Stimulated activated CD4-positive, alpha-beta T cell treated with anti-CD3 and anti-CD28 coated beads, TNF-alpha, amount 100 ng/mL, for 48 hours (primary cell): ENCODE data around the gene SLC35E1.
"Not testable (repeated sequence)": the region's sequence is repeated elsewhere in the genome, so short reads cannot be mapped to it uniquely, and the experiment has no call there.

Experiments
- DNase-seq, 3 donors: peaks; one replicate each; pipeline ENCODE4 v3.0.0-alpha.2; 2020; ENCODE audit warnings: low read depth in 3 of 3

SLC35E1 gene

GRCh38 chr19:16544473-16545231, 27.6 kb downstream of the SLC35E1 start:
- DNase-seq: no peak

GRCh38 chr19:16543734-16544133, 28.5 kb downstream of the SLC35E1 start:
- not testable (repeated sequence) for DNase-seq

- no peak for DNase-seq
Measured at GRCh38 chr19:16542910-16543472, 29.2 kb downstream of the SLC35E1 start.

DNA sequence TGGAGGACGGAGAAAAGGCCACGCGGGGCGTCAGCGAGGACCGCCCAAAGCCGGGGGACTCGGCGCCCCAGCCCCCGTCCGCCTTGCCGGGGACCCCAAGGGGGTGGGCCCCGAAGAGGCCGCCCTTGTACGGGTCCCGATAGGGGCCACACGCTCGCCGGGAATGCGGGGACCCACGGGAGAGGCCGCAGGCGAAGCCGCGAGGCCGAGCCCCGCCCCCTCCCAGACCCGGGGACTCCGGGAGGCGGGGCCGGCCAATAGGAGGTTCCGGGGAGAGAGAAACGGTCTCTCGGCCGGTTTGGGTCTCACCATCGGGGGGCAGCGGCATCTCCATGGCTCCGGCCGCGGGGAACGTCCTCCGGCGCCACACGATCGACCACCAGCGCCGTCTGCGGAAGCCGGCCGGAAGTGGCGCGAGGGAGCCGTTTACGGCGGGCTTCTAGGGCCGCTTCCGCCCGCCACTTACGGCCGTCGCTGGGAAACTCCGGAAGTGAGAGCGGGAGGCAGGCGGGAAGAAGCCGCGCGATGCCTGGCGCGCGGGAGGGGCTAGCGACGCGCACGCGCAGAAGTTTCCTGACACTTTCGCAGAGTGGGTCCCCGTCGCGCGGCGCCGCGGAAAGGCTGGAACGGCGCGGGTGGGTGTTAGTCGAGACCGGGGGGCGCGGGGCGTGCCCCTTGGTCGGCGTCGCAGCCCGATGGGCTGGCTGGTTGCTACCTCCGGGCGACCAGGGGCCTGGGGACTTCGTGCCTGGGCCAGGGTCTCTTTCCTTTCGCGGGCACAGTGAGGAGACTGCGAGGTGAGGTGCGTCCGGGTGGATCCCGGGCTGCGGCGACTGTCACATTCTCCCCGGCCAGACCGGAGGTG, 29.9 kb downstream of the SLC35E1 start, which contains the start of gene CHERP:
CHERP (minus strand) TSS at position 393 of the 865 bp plus-strand sequence; CDS start at position 334, 59 bp downstream.
- peak; percentile 83 to 93 (median 87) for DNase-seq

DNA sequence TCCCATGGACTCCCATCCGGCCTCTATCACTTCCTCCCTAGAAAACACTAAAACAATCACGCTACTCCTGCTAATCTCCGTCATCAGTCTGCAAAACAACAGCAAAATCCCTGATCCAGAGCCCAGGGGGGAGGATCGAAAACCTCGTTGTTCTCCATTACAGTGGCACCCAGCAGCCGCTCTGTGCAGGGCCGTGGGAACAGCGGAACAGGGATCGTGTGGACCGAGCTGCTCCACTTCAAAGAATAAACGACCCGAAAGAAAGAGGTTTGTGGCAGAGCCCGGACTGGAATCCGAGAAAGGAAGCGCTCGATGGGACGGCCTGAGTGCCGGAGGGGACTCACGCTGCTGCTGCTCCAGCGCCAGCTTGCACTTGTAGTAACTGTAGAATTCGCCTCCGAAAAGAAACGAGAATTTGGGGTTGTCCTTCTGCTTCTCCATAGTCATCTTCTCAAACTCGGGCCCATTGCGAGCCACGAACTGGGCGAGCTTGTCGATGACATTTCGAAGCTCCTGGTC, 30.6 kb downstream of the SLC35E1 start:
- DNase-seq: peak in 1 of 3 donors; percentile 31

- no peak for DNase-seq
Measured at GRCh38 chr19:16540948-16541347, 31.3 kb downstream of the SLC35E1 start.

DNA sequence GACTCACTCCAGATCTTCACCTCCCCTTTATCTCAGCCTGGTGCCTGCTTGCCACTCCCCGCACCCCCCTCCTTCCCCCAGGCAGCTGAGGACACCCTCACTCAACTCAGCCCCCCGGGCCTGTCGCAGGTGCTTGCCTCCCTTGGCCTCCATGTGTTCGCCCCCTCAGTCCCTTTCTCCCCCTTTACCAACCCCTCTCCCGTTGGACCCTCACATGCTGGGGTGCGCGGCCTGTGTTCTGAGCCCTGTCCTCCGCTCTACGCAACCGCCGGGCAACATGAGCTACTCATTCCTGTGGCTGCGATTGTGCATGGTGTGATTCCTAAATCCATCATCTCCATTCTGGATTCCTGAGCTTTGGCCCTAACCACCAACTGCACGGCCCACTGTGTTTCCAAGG, 35.1 kb downstream of the SLC35E1 start:
- no peak for DNase-seq

- no peak for DNase-seq
Measured at GRCh38 chr19:16536130-16536529, 36.1 kb downstream of the SLC35E1 start.

GRCh38 chr19:16535381-16535780, 36.8 kb downstream of the SLC35E1 start:
- no peak for DNase-seq

DNA sequence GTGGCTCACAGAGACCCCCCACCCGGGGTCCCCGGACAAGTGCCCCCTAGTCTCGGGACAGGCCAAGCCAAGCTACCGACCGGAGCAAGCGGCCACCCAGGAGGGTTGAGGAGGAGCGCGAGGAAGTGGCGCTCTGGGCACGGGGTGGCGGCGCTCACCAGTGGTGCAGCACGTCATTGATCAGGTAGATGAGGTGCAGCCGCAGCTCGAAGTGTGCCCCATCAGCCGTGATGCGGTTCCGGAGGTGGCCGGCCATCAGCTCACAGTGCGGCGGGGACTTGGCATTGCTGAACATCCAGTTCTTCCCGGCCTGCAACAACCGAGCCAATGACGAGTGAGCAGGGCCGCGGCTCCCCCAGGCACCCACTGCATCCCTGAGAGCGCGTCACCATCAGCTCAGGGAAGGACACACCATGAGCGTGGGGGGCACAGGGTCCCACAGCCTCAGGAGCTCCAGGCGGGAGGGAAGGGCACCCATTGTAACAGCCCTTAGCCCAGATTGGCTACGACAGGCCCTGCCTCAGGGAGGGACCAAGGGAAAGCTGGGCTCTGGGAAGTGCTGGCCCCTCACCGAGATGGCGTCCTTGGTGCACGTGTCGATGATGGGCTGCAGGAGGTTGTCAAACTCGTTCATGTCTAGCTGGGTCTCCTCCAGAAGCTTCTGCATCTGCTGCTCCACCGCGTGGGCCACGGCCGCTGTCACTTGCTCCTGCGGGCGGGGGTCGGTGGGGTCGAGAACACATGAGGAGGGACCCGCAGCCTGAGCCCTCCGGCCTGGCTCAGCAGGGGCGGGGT, 39.6 kb downstream of the SLC35E1 start:
- no peak for DNase-seq

GRCh38 chr19:16531380-16531669, 40.9 kb downstream of the SLC35E1 start:
- no peak for DNase-seq

- no peak for DNase-seq
Measured at GRCh38 chr19:16530540-16531379, 41.5 kb downstream of the SLC35E1 start.

- DNase-seq: no peak
Measured at GRCh38 chr19:16529466-16530144, 42.6 kb downstream of the SLC35E1 start.

- peak in 1 of 3 donors; percentile 27 for DNase-seq
Measured at GRCh38 chr19:16527971-16528521, 44.2 kb downstream of the SLC35E1 start.

DNA sequence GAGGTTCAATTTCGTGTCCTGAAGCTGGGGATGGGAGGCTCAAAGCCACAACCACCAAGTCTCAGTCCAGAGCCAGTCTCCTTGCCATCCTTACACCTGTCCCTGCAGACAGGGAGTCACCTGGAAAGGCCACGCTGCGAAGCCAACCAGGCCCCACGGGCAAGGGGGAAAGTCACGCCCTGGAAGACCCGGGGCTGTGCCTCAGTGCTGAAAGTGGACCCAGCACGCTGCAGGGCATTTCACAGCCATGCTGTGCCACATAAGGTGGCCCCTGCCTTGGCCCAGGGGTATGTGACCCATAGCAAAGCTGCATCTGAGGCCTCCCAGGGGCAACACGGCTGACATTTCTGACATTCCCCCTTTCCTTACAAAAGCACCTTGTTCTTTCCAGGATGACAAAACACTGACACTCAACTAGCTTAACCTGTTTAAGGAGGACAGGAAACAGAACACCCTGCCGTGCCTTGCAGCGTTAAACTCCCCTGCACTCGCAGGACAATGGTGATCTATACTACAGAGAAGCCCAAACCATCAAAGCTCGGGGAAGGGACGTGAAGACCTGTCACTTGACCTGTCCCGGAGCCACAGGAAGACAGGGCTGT, 44.8 kb downstream of the SLC35E1 start:
- DNase-seq: no peak

GRCh38 chr19:16525751-16526481, 46.3 kb downstream of the SLC35E1 start:
- no peak for DNase-seq

DNA sequence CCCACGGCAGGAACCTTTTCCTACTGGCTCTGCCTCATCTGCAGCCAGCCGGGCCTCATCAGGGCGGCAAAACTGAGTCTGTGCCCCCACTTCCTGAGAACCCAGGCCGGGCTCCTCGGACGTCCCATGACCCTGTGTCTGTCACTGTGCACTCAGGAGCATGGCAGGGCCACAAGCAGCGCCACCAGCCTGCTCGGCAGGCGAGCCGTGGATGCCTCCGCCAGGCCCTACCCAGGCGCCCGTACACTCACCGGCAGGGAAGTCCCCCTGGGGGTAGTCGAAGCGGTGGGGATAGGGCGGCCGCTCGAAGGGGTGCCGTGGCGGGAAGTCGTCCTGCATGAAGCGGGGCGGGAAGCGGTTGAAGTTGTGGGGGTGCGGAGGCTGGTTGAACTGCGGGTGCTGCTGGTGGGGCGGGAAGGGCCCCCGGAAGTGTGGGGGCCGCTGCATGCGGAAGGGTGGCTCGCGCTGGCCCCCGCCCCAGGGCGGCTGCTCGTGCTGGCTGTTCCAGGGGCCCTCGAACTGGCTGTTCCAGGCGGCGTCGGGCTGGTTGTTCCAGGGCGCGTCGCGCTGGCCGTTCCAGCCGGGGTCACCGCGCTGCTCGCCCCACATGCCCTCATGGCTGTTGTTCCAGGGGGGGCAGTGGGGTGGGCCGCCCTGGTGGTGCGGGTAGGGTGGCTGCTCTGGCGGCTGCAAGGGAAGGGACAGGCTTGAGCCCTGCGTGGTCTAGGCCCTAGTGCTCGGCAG, 47.1 kb downstream of the SLC35E1 start:
- DNase-seq: no peak
